Activated CD4-positive, CD25-positive, alpha-beta regulatory T cell (primary cell): Measurements from ENCODE around the gene TBC1D22A.

ENCODE experiments used
- DNase-seq, 4 experiments: peaks; one replicate each; lab custom pipeline; 2025; lab: John Stamatoyannopoulos, UW

Gene TBC1D22A

GRCh38 chr22:46909237-46910030, 147.0 kb downstream of the TBC1D22A start:
- no peak for DNase-seq

- DNase-seq = no peak
These were observed 148.2 kb downstream of the TBC1D22A start for GRCh38 chr22:46910624-46911023.

- DNase-seq = no peak
These were observed 148.9 kb downstream of the TBC1D22A start for GRCh38 chr22:46911346-46911745.

- DNase-seq = no peak
These were observed 150.9 kb downstream of the TBC1D22A start for GRCh38 chr22:46913351-46913750.

- no peak for DNase-seq
These were observed 152.0 kb downstream of the TBC1D22A start for GRCh38 chr22:46914481-46914880.

GRCh38 chr22:46914916-46915894, 152.8 kb downstream of the TBC1D22A start:
- no peak for DNase-seq

- no peak for DNase-seq
These were observed 153.7 kb downstream of the TBC1D22A start for GRCh38 chr22:46915950-46916730.

- DNase-seq = no peak
These were observed 154.7 kb downstream of the TBC1D22A start for GRCh38 chr22:46916886-46917770.

GRCh38 chr22:46917771-46918101, 155.3 kb downstream of the TBC1D22A start:
- no peak for DNase-seq

- DNase-seq = no peak
These were observed 155.7 kb downstream of the TBC1D22A start for GRCh38 chr22:46918197-46918596.

GRCh38 chr22:46922037-46922436, 159.6 kb downstream of the TBC1D22A start:
- DNase-seq = no peak

GRCh38 chr22:46923394-46923793, 160.9 kb downstream of the TBC1D22A start:
- no peak for DNase-seq

- no peak for DNase-seq
These were observed 163.4 kb downstream of the TBC1D22A start for GRCh38 chr22:46925818-46926217.

- DNase-seq = no peak
These were observed 166.7 kb downstream of the TBC1D22A start for GRCh38 chr22:46929046-46929709.

- DNase-seq = no peak
These were observed 167.3 kb downstream of the TBC1D22A start for GRCh38 chr22:46929710-46930204.

- DNase-seq = no peak
These were observed 169.0 kb downstream of the TBC1D22A start for GRCh38 chr22:46931414-46931813.

- DNase-seq = no peak
These were observed 169.4 kb downstream of the TBC1D22A start for GRCh38 chr22:46931881-46932280.

- DNase-seq = no peak
These were observed 170.8 kb downstream of the TBC1D22A start for GRCh38 chr22:46933040-46933930.

- no peak for DNase-seq
These were observed 171.8 kb downstream of the TBC1D22A start for GRCh38 chr22:46934172-46934745.
